ENCODE results near the gene CCDC33.
A peak's percentile ranks its signal among the peaks of the same experiment; 100 is the strongest.

CCDC33 gene

GRCh38 chr15:74384881-74385643 lies 148.9 kb downstream of the CCDC33 start:
- H3K27me3 Mint-ChIP-seq = no peaks in the 10 kb centered on the region
- H3K36me3 Mint-ChIP-seq (ENCODE audit: low read depth) = no peaks in the 10 kb centered on the region
- H3K27ac Mint-ChIP-seq = peak overlapping the region; percentile 96
- peaks cover 79% of the 10 kb centered on the region for H3K4me1 Mint-ChIP-seq (ENCODE audit: low read depth)
- no peaks in the 10 kb centered on the region for H3K9me3 Mint-ChIP-seq
- peak; percentile 76 for DNase-seq
- peak overlapping the region; percentile 63 for H3K4me3 Mint-ChIP-seq

GRCh38 chr15:74385733-74386132 lies 149.6 kb downstream of the CCDC33 start:
- Mint-ChIP-seq H3K4me1 (ENCODE audit: low read depth) (peaks cover 78% of the 10 kb centered on the region), H3K9me3 (no peaks in the 10 kb centered on the region), H3K36me3 (ENCODE audit: low read depth) (no peaks in the 10 kb centered on the region), H3K4me3 (peak overlapping the region; percentile 25), H3K27me3 (no peaks in the 10 kb centered on the region), H3K27ac (peak overlapping the region; percentile 96)
- DNase-seq = no peak
